GM18858 (cell line): ENCODE results near the gene ARHGEF6.
"Not testable (repeated sequence)": the region's sequence is repeated elsewhere in the genome, so short reads cannot be mapped to it uniquely, and the experiment has no call there.

Experiments used
- ATAC-seq: cut with Tn5 transposase; IDR thresholded peaks from one replicate; pipeline ENCODE4 v1.9.1; 2021; ENCODE audit not compliant: unreplicated experiment

Gene ARHGEF6

GRCh38 chrX:136780763-136781162, at the start of gene ARHGEF6:
TSS of gene ARHGEF6 (minus strand) at chrX:136780932. CDS start at chrX:136780882, 50 bp downstream.
- no peak for ATAC-seq

DNA sequence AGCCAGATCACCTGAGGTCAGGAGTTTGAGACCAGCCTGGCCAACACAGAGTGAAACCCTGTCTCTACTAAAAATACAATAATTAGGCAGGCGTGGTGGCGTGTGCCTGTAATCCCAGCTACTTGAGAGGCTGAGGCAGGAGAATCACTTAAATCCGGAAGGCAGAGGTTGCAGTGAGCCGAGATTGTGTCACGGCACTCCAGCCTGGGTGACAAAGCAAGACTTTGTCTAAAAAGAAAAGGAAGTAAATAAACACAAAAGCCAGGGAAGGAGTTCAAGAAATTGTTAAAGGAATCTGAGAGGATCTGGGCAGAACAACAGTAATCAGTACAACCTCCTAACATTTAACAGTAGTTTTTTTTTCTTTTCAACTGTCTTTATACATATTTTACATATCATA, 48.7 kb upstream of the ARHGEF6 start:
- no peak for ATAC-seq

- no peak for ATAC-seq
Measured at GRCh38 chrX:136828830-136829229, 48.1 kb upstream of the ARHGEF6 start.

- no peak for ATAC-seq
Measured at GRCh38 chrX:136827026-136827425, 46.3 kb upstream of the ARHGEF6 start.

DNA sequence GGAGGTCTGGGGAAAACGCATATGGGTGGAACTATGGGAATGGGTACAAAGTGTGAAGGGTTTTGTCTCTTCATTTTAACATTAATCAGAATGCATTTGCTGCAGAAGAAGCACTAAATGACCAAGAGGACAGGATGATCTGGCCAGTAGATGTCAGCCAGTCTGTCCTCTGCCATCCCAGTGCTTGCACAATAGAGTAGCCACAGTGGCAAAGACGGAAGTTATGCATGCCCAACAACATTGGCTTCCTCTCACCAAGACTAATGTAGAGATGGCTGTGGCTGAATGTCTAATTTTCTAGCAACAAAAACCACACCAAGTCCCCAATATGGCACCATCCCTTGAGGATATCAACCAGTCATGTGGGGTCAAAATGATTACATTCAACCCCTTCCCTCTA, 45.0 kb upstream of the ARHGEF6 start:
- no peak for ATAC-seq

- no peak for ATAC-seq
Measured at GRCh38 chrX:136823175-136823574, 42.4 kb upstream of the ARHGEF6 start.

- no peak for ATAC-seq
Measured at GRCh38 chrX:136822337-136823095, 41.8 kb upstream of the ARHGEF6 start.

- ATAC-seq, result not testable (repeated sequence)
Measured at GRCh38 chrX:136819756-136820155, 39.0 kb upstream of the ARHGEF6 start.

GRCh38 chrX:136819031-136819703, 38.4 kb upstream of the ARHGEF6 start:
- ATAC-seq, result no peak

- ATAC-seq, result no peak
Measured at GRCh38 chrX:136816975-136817374, 36.2 kb upstream of the ARHGEF6 start.

DNA sequence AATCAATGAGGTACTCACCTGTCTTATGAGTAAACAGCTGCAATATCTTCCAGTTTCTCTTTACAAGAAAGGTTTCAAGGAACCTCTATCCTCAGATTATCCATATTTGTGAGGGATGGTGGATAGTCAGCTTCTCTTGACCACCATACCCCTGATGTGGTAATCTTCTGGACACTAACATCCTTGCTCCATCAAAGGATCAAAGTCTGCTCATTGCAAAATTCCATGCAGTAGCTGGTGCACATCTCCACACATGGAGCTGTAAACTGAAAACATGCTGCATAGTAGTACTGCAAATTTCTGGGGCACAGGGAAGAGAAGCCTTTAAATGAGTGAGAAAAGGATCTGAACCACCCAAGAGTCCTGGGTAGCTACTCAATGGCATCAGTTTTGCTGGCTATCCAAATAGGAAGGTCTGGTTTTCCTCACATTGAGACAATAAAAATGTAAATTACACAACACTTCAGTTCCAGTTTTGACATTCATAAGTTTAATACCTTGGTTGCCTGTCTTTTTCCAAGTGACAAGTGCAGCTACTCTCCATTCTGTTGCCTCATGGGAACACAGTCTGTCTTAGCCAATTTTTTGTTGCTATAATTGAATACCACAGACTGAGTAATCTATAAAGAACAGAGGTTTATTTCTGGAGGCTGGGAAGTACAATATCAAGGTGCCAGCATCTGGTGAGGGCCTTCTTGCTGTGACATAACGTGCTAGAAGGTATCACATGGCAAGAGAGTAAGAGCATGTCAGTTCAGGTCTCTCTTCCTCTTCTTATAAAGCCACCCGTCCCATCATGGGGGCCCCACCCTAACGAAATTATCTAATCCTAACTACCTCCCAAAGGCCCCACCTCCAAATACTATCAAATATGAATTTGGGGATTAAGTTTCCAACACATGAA, 34.4 kb upstream of the ARHGEF6 start:
- ATAC-seq, result no peak

DNA sequence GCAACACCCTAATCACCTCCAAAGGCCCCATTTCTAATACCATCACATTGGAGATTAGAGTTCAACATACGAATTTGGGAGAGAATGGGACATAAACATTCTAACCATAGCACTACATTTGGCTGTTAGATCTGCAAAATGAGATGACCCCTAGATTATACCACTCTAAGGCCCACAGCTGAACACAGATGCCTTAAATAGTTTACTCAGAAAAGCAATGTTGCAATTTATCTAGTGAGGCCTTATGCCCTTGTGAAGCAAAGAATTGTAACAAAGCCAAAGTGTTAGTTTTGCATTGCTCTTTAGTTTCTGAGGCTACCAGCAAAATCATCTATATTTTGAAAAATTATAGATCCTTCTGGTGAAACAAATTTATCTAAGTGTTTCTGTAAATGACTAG, 31.6 kb upstream of the ARHGEF6 start:
- ATAC-seq, result no peak

- no peak for ATAC-seq
Measured at GRCh38 chrX:136810493-136810892, 29.8 kb upstream of the ARHGEF6 start.

- ATAC-seq, result no peak
Measured at GRCh38 chrX:136806891-136807410, 26.2 kb upstream of the ARHGEF6 start.

- ATAC-seq, result no peak
Measured at GRCh38 chrX:136802515-136802914, 21.8 kb upstream of the ARHGEF6 start.

DNA sequence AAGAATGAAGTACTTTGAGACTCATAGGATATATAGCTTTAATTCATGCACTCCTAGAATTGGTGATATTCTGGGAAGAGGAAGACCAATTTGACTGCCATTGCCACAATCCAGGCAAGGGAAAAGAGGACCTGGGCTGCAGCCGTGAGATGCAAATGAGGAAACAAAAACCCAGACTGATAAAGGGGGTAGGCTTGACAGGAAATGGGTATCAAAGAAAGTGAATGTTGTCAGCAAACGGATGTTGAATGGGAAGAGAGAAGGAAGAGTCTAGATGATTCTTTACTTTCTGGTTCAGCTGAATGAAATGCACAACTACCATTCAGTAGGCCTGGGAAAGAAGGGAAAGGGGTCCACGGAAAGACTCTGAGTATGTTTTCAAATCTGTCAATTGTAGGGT, 17.1 kb upstream of the ARHGEF6 start:
- no peak for ATAC-seq

GRCh38 chrX:136795132-136795531, 14.4 kb upstream of the ARHGEF6 start:
- not testable (repeated sequence) for ATAC-seq

DNA sequence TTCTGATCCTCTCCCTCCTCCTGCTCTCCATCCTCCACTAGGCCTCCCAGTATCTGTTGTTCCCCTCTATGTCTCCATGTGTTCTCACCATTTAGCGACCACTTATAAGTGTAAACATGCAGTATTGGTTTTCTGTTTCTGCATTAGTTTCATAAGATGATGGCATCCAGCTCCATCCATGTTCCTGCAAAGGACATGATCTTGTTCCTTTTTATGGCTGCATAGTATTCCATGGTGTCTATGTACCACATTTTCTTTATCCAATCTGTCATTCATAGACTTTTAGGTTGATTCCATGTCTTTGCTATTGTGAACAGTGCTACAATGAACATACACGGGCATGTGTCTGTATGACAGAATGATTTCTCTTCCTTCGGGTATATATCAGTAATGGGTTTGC, 13.9 kb upstream of the ARHGEF6 start:
- not testable (repeated sequence) for ATAC-seq

GRCh38 chrX:136794080-136794479, 13.3 kb upstream of the ARHGEF6 start:
- no peak for ATAC-seq

DNA sequence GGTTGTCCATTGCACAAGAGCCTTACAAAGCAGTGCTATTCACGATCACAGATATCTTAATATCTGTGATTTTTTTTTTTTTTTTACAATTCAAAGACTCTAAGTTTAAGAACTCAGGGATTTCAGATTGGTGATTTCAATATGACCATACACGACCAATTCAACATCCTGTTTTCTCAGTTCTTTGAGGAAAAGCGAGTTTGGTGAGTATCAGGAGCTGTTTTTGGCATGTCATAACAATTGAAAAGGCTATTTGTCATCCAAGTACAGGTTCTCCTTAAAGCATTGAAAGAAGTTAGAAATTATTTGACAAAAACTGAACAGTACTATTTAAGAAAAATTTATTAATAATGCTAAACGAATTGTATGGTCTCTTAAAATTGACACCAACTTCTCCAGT, 9.1 kb upstream of the ARHGEF6 start:
- ATAC-seq, result no peak

- no peak for ATAC-seq
Measured at GRCh38 chrX:136784231-136784630, 3.5 kb upstream of the ARHGEF6 start.
